HG03060 (cell line): Measurements from ENCODE around the gene ADAR.

Experiments
- ATAC-seq: cut with Tn5 transposase; IDR thresholded peaks from one replicate; pipeline ENCODE4 v1.9.1; 2021; ENCODE audit warnings: low read depth, moderate number of reproducible peaks; ENCODE audit not compliant: unreplicated experiment

ADAR gene

GRCh38 chr1:154586641-154587040 is 21.3 kb downstream of the ADAR start:
- no peak for ATAC-seq

GRCh38 chr1:154586231-154586630 is 21.8 kb downstream of the ADAR start:
- no peak for ATAC-seq

DNA sequence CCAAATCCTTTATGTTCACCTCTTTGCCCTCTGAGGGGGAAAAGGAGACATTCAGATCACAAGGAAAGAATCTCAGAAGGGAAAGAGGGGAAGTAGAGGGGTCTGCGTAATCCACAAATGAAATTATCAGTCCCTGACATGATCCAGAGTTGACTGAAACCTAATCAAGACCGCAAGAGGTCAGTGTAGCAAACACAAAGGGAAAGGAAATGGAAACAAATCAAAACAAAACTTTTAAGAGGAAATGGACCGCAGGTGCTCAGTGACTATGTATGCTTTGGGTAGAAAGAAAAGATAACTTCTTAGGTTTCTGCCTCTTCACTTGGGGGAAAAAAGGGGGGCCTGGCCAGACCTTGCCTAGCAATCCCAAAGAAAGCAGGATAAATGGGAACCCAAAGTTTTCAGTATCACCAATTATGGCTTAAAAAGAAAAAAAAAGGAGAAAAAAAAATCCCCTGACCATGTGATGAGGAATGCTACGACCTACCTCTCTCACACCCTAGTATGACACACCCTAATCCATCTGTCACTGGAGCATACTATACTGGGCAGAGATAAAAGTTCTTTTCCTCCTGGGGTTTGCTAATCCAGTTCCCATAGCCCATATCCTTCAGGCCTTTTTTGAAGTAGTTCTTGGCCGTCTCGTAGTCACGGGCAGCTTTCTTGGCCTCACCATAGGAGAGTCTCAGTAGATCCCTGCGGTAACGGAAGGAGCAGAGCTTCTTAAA is 23.6 kb downstream of the ADAR start:
- no peak for ATAC-seq

- no peak for ATAC-seq
Observed at GRCh38 chr1:154583773-154584172, 24.2 kb downstream of the ADAR start.

DNA sequence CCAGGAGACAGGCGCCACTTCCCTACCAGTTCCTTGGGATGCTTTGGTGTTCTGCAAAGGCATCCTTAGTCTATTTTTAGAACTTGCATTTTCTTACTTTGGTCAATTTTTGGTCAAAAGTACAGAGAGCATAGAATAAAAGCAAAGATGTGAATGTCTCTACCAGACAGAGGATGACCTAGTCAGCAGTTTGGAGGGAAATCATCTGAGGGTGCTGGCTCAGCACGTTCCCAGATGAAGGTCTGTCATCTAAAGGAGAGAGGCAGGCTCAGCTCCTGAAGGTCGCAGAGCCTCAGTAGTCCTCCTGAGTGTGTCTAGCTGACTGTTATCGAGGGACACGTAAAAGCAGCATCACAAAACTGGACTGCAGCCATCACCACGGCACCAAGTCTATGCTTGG is 25.1 kb downstream of the ADAR start:
- ATAC-seq, result no peak

- no peak for ATAC-seq
Observed at GRCh38 chr1:154581766-154582165, 26.2 kb downstream of the ADAR start.

DNA sequence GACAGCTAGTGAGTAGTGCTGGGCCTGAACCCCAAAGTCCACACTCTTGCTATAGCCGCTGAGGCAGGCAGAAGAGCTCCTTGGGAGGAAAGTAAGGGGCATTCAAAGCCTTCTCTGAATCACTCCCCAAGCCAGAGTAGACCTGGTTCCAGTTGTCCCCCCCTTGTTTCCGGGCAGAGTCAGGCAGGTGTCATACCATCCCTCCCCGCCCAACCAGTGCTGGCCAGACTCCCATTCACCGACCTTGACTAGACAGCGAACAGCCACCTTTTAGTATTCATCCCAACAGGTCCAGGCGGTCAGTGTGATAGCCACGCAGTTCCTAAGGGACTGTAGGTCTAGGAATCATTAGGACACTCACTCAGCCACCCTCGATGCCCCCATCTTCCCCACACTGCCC is 28.6 kb downstream of the ADAR start:
- ATAC-seq, result no peak

DNA sequence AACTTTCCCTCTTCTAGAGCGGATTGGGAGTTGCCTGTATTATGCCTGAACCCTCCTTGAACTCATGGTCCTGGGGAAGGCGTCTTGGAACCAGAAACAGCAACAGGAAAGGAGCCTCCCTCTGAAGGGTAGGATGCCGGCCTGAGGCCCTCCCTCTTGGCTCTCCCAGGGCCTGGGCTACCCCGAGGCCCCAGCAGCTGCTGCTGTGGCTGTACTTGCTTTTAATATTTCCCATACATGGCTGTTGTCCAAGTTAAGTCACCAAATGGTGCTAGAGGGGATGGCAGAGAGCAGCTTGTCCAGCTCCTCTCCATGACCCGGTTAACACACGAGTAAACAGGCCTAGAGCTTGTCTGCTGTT is 29.9 kb downstream of the ADAR start:
- no peak for ATAC-seq

DNA sequence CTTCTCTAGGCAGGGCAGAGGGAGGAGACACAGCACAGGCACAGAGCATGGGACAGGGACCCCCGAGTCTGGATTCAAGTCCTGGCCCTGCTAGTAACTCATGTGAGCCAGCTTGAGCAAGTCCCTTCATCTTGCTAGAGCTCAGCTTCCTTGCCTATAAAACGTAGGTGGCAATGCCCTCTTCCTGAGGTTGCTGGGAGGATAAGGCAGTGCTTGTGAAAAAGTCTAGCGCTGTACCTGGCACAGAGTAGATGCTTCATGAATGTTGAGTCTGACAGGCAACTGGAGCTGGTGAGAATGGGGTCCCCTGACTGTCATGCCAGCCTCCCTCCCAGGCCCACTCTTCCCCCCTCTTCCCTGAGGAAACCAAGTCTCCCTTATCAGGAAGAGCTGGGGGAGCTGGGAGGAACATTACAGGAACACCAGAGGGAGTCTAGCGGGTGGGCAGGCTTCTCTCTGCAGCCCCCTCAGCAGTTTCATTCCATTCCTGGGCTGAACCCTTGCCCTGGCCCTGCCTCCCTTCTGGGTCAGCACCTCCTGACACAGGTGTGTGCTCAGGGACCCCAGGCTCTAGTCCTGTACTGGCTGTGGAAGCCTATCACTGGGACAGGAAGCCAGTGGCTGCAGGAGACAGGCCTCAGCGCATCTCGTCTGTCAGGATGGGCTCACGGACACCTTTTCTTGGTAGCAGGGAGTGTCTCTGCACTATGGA is 30.5 kb downstream of the ADAR start:
- no peak for ATAC-seq

GRCh38 chr1:154575951-154576566 is 31.9 kb downstream of the ADAR start:
- ATAC-seq, result no peak

DNA sequence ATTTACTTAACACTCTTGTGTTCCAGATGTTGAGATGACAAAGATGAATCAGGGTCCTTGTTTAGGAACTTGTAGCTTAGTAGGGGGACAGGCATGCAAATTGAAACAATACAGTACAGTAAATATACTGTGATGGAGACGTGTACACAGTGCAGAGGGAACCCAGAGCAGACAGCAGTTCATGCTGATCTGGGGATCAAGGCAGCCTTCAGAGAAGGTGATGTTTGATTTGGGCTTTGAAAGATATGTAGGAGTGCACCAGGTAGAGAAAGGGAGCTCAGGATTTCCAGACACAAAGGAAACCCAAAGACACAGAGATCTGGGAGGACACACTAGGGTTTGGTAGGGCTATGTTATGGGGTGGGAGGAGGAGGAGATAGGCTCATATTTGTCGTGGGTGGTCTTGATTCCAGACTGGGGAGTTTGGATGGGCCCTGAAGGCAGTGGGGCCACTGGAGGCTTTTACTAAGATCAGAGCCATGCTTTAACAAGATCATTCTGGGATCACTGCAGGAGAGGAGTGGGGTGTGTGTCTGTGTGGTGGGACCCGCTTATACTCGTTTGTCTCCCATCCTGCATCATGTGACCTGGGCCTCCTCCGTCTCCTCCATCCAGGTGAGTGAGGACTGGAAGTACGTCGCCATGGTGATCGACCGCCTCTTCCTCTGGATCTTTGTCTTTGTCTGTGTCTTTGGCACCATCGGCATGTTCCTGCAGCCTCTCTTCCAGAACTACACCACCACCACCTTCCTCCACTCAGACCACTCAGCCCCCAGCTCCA is 32.6 kb downstream of the ADAR start:
- ATAC-seq, result no peak

DNA sequence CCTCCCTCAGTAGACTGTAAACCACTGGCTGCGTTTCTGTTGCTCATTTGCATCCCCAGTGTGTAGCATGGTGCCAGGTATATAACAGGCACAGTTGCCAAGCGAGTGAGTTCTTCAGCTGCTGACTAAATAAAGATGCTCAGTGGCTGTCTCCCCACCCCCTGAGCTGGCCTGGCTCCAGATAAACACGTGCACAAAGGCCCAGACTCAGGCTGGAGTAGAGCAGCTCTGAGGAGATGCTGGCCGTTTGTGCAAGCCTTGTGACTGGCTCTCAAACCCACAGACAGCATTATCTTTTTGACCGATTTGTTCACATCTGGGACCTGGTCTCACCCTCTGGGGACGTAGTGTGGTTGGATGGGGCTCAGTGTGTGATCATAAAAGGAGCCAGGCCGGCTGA is 33.3 kb downstream of the ADAR start:
- no peak for ATAC-seq

GRCh38 chr1:154573168-154573510 is 34.8 kb downstream of the ADAR start:
- ATAC-seq, result no peak

GRCh38 chr1:154572468-154573167 is 35.4 kb downstream of the ADAR start:
- no peak for ATAC-seq

DNA sequence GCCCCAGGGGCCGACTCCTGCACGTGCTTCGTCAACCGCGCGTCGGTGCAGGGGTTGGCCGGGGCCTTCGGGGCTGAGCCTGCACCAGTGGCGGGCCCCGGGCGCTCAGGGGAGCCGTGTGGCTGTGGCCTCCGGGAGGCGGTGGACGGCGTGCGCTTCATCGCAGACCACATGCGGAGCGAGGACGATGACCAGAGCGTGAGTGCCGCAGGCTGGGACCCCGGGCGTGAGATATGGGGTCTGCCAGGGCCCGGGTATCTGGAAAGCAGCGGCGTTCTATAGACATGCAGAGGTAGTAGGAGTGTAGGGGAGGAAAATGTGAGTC is 36.1 kb downstream of the ADAR start:
- ATAC-seq, result no peak

DNA sequence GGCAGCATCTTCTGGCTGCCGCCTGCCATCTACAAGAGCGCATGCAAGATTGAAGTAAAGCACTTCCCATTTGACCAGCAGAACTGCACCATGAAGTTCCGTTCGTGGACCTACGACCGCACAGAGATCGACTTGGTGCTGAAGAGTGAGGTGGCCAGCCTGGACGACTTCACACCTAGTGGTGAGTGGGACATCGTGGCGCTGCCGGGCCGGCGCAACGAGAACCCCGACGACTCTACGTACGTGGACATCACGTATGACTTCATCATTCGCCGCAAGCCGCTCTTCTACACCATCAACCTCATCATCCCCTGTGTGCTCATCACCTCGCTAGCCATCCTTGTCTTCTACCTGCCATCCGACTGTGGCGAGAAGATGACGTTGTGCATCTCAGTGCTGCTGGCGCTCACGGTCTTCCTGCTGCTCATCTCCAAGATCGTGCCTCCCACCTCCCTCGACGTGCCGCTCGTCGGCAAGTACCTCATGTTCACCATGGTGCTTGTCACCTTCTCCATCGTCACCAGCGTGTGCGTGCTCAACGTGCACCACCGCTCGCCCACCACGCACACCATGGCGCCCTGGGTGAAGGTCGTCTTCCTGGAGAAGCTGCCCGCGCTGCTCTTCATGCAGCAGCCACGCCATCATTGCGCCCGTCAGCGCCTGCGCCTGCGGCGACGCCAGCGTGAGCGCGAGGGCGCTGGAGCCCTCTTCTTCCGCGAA is 36.6 kb downstream of the ADAR start:
- no peak for ATAC-seq

DNA sequence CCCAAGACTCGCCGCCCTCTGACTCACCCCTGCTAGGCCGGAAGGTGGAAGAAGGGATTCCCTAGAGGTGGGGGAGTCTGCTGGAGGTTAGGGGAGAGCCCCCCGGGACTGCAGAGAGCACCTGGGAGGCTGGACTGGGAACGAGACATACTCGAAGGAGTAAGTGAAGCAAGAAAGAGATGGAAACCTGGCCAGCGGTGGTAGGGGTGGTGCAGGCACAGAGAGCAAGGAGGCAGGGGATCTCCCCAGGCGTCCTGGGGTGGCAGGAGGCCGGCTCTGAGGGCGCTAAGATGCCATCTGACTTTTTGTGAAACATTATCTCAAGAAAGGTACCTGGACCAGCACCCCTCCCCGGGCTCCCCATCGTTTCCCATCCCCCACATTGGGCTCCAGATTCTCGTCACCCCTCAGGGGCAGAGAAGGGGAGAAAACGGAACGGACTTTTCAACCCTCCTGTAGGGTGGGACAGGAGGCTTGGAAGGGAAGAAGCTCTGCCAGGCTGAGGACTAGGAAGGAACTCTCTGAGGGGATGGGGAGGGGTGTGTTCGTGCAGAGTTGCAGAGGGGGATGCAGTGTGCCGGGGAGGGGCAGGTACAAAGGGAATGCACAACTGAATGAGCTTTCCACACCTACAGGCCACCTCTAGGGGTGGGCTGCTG is 39.7 kb downstream of the ADAR start:
- no peak for ATAC-seq

- ATAC-seq, result no peak
Observed at GRCh38 chr1:154567386-154568156, 40.4 kb downstream of the ADAR start, which contains the start of gene CHRNB2. TSS of gene CHRNB2 (plus strand) at chr1:154567778. CDS start at chr1:154568045, 267 bp downstream.

DNA sequence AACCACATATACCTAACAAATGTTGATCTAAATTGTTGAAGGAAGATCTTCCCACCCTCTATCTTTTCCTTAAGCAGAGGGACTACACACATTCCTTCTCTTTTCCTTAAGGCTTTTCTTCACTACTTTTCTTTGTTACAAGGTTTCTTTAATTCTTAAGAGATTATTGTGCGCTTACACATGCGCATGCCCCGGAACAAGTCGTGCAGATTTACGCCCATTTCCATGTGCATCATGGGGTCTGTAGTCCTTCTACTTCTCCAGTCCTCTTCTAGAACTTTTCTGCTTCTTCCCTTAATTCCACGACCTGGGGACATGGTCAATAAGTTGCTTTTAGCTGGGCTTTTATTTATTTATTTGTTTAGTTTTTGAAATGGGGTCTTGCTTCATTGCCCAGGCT is 42.1 kb downstream of the ADAR start:
- no peak for ATAC-seq
